ENCODE measurements around the gene TDRD7.

GRCh38 chr9:97503862-97504210 lies 91.9 kb downstream of the TDRD7 start:
- TF ChIP-seq, protein P1, sequence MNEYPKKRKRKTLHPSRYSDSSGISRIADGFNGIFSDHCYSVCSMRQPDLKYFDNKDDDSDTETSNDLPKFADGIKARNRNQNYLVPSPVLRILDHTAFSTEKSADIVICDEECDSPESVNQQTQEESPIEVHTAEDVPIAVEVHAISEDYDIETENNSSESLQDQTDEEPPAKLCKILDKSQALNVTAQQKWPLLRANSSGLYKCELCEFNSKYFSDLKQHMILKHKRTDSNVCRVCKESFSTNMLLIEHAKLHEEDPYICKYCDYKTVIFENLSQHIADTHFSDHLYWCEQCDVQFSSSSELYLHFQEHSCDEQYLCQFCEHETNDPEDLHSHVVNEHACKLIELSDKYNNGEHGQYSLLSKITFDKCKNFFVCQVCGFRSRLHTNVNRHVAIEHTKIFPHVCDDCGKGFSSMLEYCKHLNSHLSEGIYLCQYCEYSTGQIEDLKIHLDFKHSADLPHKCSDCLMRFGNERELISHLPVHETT (tag by site-specific recombination; IDR thresholded peaks at IDR 0.05), result no peak
- TF ChIP-seq CTCF (tag by site-specific recombination; IDR thresholded peaks at IDR 0.05) (no peak), YY1 (tag by site-specific recombination; IDR thresholded peaks at IDR 0.05) (no peak), ZNF792 (tag by site-specific recombination; IDR thresholded peaks at IDR 0.05) (no peak), ZNF354C (tag by site-specific recombination; IDR thresholded peaks at IDR 0.05; ENCODE audit: borderline replicate concordance, low read depth) (no peak), ZNF585B (tag by site-specific recombination; IDR thresholded peaks at IDR 0.05) (no peak), SETDB1 (IDR thresholded peaks at IDR 0.05; ENCODE audit: insufficient read length, low read length) (no peak), ZNF510 (tag by site-specific recombination; IDR thresholded peaks at IDR 0.05; ENCODE audit: insufficient replicate concordance) (no peak)

Data from HEK293 (cell line).